GM18951 (cell line): ENCODE measurements around the gene MED12L.
"Not testable (repeated sequence)": the region's sequence is repeated elsewhere in the genome, so short reads cannot be mapped to it uniquely, and the experiment has no call there.

ENCODE experiments used
- POLR2A ChIP-seq: IDR thresholded peaks from 4 replicates; pipeline ENCODE4 v1.6.1; 2011; ENCODE audit warnings: mild to moderate bottlenecking; ENCODE audit not compliant: insufficient read length, insufficient read depth; ENCODE audit errors: extremely low read depth
- in situ Hi-C: fragments of 300-500 bp; cut with MboI; formaldehyde crosslinking; loops from one replicate; pipeline ENCODE4 v1.12.0; 2022; ENCODE audit warnings: low sequenced_read_pairs, mixed read lengths, inconsistent platforms; ENCODE audit not compliant: unreplicated experiment

Gene MED12L

DNA sequence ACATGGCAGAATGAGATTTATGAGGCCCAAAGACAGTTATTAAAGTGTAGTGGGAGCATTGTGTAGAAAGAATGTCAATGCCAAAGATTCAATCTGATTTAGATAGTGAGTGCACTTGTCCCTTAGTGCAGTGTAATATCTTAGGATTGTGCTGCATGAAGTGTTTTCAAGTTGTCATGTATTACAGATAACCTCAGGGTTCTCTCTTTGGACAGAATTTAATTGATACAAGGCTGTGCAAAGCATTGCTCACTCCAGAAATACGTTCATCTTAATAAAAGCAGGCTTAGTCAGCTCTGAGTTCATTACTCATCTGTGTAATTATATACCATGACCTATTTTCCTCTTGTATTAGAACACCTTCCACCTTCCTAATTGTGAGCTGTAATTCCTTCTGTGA is 133.6 kb downstream of the MED12L start:
- no peak for TF ChIP-seq POLR2A
- in situ Hi-C loops, result no loop called here

DNA sequence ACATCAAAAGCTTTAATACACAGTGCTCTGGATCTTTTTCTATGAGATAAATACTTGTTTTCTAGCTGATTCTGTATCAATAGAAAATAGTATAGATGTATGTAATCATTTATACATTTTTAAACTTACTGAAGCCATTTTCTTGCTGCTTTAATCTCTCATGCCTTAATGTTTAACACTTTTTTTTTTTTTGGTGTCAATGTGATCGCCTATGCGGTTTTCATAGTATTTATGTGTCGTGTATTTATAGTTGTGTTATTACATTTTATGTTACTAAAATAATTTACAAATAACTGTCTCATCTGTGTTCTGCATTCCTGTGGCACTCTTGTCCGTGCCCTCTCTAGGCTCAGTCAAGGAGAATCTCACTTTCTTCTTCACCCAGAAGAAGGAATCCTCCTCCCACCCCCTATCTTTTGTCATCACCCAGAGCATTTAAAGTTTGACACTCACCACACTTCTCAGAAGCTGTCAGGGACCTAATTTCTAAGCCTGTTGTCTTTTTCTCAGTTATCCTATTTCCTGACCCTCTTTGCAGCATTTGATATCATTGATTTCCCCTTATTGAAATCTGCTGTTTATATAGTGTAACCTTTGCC is 138.9 kb downstream of the MED12L start:
- in situ Hi-C loops, result no loop called here

DNA sequence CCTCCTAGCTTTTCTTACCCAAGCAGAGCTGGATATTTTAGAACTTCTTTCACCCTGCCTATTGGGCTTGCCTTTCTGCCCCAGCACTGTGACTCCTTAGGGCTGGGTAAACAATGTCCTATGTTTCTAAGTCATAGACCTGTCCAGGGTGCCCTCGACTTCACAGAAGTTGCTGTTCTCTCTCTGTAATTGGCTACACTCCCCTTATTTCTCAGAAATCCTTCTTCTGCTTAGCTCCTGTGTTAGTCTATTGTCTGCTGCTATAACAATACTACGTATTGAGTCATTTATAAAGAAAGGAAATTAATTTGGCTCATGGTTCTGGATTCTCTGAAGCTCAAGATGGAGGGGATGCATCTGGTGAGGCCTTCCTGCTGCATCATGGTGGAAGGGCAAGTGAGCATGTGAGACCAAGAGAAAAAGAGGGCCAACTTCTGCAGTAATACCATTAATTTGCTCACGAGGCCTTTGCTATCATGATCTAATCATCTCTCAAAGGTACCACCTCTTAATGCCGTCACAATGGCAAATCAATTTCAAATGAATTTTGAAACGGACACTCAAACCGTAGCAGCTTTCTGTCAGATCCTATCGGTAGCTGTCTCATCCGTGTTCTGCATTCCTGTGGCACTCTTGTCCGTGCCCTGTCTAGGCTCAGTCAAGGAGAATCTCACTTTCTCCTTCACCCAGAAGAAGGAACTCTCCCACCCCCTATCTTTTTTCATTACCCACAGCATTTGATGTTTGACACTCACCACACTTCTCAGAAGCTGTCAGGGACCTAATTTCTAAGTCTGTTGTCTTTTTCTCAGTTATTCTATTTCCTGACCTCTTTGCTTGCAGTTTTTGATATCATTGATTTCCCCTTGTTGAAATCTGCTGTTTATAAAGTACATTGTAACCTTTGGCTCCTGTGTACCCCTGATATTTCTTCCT is 139.8 kb downstream of the MED12L start:
- TF ChIP-seq POLR2A, result no peak
- in situ Hi-C loops, result loop anchor here (5.0 kb wide), 2 partner anchors 52 to 53 kb away; partner anchors contain the start of gene P2RY14

More for the DNA sequence above, 138.9 kb downstream of the MED12L start:
- no peak for TF ChIP-seq POLR2A

DNA sequence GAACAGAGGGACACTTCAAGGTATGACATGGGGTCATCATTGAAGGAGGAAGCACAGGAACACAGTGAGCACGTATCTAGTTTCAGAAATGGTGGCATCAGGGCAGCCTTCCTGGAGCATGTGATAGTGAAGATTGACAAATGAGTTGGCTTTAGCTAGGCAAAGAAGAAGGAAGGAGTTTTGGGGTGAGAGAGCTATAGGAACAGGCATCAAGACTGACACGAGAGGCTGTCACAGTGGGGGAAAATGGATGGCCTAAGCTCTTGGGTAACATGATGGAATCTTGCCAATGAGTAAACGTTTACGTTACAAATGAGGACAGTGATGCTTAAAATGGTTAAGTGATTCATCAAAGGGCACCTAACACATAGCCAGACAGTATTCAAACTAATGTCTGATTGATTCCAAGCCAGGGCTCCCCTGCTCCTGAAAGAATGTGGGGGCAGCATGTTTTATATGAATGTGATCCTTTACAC is 140.7 kb downstream of the MED12L start:
- in situ Hi-C loops, result loop anchor here (5.0 kb wide), 2 partner anchors 51 to 54 kb away; partner anchors contain the start of gene P2RY14
- TF ChIP-seq POLR2A, result no peak

DNA sequence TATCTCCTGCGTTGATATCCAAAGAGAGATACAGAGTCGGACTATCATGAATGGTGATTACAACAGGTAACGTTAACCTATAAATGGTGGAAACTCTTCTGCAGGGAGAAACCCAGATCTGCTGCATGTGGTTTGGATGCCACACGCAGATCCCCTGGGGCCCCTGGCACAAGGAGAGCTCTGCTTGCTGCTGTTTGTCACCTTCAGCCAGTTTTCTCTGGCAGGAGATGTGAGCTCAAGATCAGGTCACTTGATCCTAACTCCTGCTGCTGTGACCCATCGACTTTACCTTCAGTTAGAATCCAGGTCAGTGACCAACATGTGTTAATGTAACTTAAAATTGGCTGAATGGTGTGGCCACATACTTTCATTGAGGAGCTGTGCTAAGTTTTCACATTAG is 141.4 kb downstream of the MED12L start:
- no peak for TF ChIP-seq POLR2A
- in situ Hi-C loops, result loop anchor here (5.0 kb wide), 2 partner anchors 50 to 55 kb away; partner anchors contain the start of gene P2RY14

DNA sequence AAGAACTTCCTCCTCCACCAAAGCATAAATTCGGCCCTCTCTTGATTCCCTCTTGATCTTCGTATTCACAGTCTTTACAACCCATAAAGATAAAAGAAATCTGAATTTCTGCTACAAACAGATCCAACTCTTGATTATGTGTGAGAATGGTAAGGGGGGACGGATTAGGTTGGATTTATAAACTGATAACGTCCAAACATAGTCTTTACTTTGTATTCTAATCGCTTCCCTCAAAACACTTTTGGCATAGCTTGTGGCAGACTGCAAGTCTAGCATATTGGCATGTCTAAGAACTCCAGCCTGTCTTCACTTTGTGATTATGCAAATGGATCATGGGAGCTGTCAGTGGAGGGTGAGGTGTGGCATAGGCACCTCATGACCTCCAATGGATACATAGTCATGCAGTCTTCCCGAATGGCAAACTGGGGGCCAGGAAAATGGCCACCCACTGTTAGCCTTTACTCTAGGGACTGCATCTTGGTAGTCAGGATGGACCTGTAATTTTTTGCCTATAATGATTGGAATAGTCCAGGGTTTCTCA is 141.9 kb downstream of the MED12L start:
- in situ Hi-C loops, result loop anchor here (5.0 kb wide), 2 partner anchors 50 to 55 kb away; partner anchors contain the start of gene P2RY14
- no peak for TF ChIP-seq POLR2A

DNA sequence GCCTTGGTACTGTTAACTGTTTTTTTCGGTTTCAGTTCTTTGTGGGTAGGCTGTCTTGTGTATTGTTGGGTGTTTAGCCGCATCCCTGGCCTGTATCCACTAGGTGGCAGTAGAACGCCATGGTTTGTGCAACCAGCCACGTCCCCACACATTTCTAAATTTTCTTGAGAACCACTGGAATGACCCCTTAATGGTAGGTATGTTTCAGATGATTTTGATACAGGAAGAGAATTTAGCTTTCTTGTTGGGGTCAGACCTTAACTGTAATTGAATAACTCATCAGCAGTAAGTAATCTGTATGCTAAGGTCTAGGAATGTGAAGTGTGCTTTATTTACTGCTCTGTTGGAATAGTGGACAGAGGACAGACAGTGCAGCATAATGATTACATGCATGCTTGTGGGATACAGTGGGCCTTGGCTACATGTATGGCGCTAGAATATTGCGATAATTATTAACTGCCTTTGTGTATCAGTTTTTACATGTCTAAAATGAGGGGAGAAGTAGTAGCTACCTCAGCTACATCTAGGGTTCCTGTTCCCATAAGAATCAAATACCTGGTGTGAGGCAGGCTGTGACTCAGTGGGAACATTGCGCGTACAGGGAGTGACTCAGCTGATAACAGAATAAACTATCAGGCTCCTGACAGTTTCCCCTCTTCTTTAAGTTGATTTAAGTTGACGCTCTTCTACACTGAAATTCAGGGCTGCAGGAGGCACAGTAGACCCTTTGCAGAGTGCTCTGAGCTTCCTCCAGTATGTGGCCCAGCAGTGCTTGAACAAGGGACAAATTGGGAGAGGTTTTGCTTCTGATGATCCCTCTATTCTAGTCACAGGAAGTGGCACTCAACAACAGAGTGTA is 142.6 kb downstream of the MED12L start:
- in situ Hi-C loops, result loop anchor here (5.0 kb wide), 2 partner anchors 49 to 56 kb away; partner anchors contain the start of gene P2RY14

DNA sequence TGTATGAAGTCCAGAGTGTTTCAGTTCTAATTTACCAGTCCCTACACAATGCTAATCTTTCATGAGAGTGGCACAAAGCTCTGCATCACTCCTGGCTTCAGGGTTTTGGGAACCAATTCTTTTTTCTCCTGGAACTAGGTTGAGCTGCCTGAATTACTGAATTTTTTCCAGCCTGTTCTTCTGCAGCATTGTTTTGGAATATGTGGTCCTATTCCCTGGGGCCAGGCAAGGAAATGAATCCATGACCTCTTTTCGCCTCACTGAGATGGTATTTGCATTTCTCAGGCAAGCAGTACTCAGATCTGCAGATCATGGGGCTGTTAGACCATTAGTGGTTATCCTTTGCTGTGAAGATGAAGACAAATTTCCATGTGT is 143.2 kb downstream of the MED12L start:
- TF ChIP-seq POLR2A, result no peak

More for the DNA sequence above, 142.6 kb downstream of the MED12L start:
- TF ChIP-seq POLR2A, result no peak

DNA sequence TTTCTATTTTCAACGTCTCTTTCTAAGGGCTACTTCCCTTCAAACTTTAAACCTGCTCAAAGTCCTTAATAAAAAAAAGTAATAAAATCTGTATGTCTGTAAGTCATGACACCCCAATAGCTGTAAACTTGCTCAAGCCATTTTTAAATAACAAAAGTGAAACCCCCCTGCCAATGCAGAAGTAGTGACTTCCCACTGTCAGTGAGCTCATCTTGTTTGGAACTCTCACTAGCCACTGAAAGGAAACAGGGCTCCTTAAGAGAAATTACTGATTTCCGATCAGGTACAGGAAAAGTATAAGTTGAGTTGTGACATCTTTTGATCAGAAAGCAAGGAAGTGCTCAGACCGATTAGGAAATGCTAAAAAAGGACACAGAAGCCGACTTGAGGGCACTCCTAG is 145.2 kb downstream of the MED12L start:
- in situ Hi-C loops, result no loop called here
- TF ChIP-seq POLR2A, result no peak

More for the DNA sequence above, 143.2 kb downstream of the MED12L start:
- in situ Hi-C loops, result loop anchor here (5.0 kb wide), 2 partner anchors 49 to 56 kb away; partner anchors contain the start of gene P2RY14

DNA sequence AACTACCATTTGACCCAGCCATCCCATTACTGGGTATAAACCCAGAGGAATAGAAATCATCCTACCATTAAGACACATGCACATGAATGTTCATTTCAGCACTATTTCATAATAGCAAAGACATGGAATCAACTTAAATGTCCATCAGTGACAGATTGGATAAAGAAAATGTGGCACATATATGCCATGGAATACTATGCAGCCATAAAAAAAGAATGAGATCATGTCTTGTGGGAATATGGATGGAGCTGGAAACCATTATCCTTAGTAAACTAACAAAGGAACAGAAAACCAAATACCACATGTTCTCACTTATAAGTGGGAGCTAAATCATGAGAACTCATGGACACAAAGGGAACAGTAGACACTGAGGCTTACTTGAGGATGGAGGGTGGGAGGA is 146.9 kb downstream of the MED12L start:
- in situ Hi-C loops, result not testable (repeated sequence)

DNA sequence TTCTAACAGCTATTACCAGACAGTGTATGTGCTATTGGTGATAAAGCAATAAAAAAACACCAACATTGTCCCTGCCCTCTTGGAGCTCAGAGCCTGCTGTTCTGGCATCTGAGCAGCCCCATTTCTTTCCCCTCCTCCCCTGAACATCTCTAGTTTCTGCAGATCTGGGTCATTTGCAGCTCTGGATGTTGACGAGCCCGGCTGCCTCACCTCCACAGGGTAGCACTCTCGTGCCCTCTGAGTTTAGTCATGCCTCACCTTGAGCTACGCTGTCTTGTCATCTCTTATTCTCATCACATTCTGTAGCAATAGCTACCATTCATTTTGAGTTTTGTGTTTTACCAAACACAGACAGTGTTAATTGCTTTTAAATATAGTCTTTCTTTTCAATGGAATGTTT is 147.5 kb downstream of the MED12L start:
- in situ Hi-C loops, result no loop called here
- no peak for TF ChIP-seq POLR2A

DNA sequence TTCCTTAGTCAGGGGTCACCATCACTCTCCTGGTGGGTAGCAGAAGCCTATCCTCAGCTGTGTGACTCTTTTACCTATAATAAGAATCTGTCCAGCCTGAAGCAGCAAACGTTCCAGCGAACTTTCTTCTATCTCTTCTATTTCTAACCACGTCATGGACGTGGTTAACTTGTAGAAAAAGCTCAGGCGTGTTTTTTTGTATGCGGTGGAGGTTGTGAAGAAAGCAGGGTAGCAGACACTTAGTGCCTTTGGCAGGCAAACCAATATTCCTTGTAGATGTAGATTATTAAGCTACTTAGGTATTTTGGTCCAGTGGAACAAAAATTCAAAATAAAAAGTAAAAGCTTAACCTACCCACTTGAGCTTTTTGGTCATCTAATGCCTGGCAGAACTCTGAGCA is 149.4 kb downstream of the MED12L start:
- in situ Hi-C loops, result no loop called here
- no peak for TF ChIP-seq POLR2A
